AG09319 (cell line): ENCODE results near the gene RPA3.
A peak's percentile ranks its signal among the peaks of the same experiment; 100 is the strongest.

Experiments used
- DNase-seq: peaks from one replicate; pipeline ENCODE4 v3.0.0-alpha.2; 2010; ENCODE audit warnings: low read depth; ENCODE audit errors: extremely low read depth
- TF ChIP-seq, protein P1 (sequence below): IDR thresholded peaks from 2 replicates; pipeline ENCODE4 v1.5.1; 2011; ENCODE audit warnings: low read depth, mild to moderate bottlenecking, inconsistent platforms, low read length, moderate library complexity

RPA3 gene

DNA sequence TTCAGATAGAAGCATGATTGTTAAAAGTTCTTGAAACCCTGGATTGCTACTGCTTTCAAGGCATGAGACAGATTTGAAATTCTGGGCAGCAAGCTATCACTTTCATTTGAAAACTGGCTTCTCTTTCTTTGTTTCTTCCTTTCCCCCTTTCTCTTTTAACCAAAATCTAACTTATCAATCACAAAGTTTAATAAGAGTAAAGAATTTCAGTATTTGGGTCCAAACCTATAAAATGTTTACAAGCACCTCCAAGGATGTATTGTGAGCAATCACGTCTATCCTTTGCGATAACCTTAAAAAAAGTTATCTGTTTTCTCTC, 21.6 kb upstream of the RPA3 start:
- no peak for DNase-seq
- TF ChIP-seq, protein P1, sequence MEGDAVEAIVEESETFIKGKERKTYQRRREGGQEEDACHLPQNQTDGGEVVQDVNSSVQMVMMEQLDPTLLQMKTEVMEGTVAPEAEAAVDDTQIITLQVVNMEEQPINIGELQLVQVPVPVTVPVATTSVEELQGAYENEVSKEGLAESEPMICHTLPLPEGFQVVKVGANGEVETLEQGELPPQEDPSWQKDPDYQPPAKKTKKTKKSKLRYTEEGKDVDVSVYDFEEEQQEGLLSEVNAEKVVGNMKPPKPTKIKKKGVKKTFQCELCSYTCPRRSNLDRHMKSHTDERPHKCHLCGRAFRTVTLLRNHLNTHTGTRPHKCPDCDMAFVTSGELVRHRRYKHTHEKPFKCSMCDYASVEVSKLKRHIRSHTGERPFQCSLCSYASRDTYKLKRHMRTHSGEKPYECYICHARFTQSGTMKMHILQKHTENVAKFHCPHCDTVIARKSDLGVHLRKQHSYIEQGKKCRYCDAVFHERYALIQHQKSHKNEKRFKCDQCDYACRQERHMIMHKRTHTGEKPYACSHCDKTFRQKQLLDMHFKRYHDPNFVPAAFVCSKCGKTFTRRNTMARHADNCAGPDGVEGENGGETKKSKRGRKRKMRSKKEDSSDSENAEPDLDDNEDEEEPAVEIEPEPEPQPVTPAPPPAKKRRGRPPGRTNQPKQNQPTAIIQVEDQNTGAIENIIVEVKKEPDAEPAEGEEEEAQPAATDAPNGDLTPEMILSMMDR: no peak

DNA sequence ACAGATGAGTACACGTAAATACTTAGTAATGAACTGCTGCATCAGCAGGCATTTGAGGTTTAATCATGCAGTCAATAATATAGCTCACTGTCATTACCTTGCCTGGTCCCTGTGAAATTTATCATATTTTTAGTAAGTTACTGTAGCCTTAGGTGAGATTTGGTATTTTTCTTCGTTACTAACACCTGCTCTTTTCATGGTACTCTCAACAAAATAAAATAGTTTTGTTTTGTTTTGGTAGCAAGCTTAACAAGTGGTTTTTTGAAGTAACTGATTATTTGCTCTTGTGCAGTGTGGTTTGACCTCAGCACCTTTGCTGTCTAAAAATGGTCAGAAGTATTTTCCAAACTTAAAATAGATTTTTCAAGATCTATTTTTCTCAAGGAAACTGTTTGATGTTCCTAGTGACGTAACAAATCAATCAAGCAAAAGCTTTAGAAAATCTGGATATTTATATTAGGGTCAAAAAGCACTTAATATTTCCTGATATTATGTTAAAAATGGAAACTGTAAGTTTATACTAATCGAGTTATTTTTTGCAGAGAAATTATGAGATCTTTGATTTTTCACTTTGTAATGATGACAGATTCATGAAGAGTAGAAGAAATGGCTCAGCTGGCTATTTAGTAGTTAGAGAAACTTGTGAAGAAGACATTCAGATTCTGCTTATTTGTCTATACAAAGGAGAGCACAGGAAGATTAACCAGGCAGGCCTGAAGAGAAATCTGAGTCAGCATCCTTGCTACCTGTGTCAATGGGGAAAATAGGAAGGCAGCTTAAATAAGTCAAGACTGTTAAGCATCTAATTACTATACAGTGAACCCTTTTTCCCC, 21.0 kb upstream of the RPA3 start:
- DNase-seq: no peak
- TF ChIP-seq, protein P1: no peak

DNA sequence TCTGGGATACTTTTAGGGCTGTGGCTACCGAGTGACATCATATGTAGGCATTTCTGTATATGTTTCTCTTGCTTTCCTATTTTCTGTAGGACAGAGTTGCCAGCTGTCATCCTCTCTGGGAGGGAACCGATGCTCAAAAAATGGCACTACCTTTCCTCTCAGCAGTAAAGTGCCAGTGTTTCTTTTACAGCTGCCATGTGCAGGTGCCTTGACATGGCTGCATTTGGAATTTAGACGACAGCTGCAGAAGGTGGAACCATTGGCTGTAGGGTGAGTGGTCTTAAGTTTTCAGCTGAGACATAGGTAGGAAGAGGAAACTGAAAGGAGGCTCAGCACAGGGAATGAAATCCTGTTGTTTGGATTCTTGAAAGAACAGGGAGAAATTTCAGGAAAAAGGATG, 20.2 kb upstream of the RPA3 start:
- no peak for DNase-seq
- TF ChIP-seq, protein P1: no peak

DNA sequence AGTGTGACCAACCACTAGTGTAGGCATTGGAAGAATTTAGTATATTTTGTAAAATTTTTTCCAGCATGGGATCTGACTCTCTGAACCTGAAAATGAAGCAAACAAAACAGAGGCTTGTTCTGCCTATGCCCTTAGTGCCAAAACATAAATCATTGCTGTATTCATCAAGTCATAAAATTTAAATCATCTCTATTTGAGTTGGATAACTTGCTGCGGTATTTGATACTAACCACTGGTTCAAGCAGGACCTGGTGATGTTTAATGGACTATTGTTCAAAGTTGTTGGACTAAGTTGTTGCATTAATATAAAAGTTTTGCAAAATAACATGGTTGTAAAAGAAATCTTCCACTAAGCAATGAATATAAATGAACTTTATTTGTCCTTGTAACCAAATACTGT, 19.8 kb upstream of the RPA3 start:
- TF ChIP-seq, protein P1: no peak
- DNase-seq: no peak

DNA sequence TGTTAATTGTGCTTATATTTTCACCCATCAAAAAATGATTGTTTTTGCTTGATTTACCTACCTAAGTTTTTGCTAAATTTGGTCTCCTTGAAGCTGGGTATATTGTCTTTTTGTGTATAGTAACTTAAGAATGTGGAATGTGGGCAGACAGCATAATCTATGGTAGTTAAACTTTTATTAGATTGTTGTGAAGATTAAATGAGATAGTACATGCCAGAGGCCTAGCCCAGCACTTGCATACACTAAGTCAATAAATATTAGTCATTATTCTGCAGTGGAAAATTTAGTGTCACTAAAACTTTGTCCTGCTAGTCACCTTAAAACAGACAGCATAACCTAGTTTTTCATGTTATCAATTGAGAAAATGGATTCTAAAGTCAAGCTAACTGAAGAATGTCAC, 19.3 kb upstream of the RPA3 start:
- TF ChIP-seq, protein P1: no peak
- no peak for DNase-seq

DNA sequence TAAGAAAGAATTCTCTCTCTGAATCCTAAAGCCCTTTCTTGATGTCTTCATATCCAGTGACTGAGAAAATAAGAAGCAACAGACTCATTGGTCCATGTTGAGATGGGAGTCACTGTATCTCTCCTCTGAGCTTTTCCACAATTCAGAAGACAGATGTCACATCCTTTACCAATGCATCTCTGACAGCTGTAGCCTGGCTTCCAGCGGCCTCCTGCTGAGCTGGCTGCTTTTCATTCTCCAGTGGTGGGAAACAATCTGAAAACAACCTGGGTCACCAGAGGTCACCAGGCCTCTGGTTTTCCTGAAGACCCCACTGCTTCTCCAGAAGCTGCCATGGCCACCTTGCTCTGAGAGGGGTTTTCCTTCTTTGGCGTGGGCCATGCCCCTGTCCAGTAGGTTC, 18.3 kb upstream of the RPA3 start:
- TF ChIP-seq, protein P1: no peak
- DNase-seq: no peak

DNA sequence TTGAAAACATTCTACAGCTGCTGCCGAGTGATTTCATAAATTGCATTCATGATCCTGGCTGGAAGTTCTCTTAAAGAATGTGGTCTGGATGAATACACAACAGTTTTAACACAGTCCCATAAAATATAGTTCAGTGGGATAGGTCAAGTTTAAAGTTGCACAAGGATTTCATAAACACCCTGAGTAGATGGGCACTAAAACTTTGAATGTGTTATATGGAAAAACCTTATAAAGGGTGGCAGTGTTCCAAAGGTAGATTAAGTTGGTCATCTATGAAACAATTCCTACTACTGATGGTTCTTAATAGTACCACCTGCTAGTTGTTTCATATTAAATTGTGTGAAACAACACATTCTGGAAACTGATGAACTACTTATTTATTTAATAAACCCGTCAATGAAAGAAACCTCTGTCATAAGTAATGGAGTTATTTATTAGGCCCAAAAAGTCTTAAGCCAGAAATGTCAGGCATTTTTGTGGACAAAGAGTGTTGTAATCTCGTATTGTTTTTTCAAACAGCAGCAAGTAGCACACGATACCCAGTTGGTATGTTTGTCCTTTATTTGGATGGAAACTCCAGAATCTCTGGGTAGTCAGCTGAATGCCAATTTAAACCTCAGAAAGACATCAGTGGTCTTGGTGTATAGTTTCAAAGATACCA, 14.3 kb upstream of the RPA3 start:
- TF ChIP-seq, protein P1: no peak
- peak; percentile 19 for DNase-seq
